Measurements from ENCODE around the gene CPSF4L. TPM values are rescaled to one million over a fixed set of nuclear protein-coding genes. Genes with fewer than 3 reads are reported as not detected.

CPSF4L gene
- total RNA-seq, 1 donor from 2014 or later = not detected

- peaks cover 24% of the 10 kb centered on the region for H3K4me1 Mint-ChIP-seq (ENCODE audit: low read depth, unreplicated experiment)
- TF ChIP-seq, protein P1, sequence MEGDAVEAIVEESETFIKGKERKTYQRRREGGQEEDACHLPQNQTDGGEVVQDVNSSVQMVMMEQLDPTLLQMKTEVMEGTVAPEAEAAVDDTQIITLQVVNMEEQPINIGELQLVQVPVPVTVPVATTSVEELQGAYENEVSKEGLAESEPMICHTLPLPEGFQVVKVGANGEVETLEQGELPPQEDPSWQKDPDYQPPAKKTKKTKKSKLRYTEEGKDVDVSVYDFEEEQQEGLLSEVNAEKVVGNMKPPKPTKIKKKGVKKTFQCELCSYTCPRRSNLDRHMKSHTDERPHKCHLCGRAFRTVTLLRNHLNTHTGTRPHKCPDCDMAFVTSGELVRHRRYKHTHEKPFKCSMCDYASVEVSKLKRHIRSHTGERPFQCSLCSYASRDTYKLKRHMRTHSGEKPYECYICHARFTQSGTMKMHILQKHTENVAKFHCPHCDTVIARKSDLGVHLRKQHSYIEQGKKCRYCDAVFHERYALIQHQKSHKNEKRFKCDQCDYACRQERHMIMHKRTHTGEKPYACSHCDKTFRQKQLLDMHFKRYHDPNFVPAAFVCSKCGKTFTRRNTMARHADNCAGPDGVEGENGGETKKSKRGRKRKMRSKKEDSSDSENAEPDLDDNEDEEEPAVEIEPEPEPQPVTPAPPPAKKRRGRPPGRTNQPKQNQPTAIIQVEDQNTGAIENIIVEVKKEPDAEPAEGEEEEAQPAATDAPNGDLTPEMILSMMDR (IDR thresholded peaks at IDR 0.05; ENCODE audit: insufficient read depth, low read depth, low read length) = no peak
- no peak for TF ChIP-seq EZH2 (IDR thresholded peaks at IDR 0.05; ENCODE audit: insufficient read depth, low read length)
- Histone ChIP-seq H3K4me2 (ENCODE audit: low read length) (no peak overlapping the region), H3K27me3 (ENCODE audit: insufficient read depth, low read length) (no peaks in the 10 kb centered on the region), H3K4me3 (ENCODE audit: insufficient read depth, low read depth, low read length) (no peak overlapping the region), H3K27ac (ENCODE audit: low read depth, low read length) (no peak overlapping the region), H3K9me3 (ENCODE audit: insufficient read depth, low read depth, low read length) (no peaks in the 10 kb centered on the region), H3K4me1 (ENCODE audit: insufficient read depth, low read length) (peaks cover 17% of the 10 kb centered on the region), H3K9ac (ENCODE audit: low read length) (no peak overlapping the region), H3K36me3 (ENCODE audit: insufficient read depth, low read length) (peaks cover 2% of the 10 kb centered on the region), H4K20me1 (ENCODE audit: insufficient read depth, low read length) (peaks cover 48% of the 10 kb centered on the region), H3K79me2 (ENCODE audit: insufficient read depth, low read length) (peaks cover 33% of the 10 kb centered on the region), H2AFZ (ENCODE audit: low read depth, low read length) (no peak overlapping the region)
- peaks cover 6% of the 10 kb centered on the region for H3K36me3 Mint-ChIP-seq (ENCODE audit: low read depth, unreplicated experiment)
- peaks cover 5% of the 10 kb centered on the region for H3K27me3 Mint-ChIP-seq (ENCODE audit: low read depth, unreplicated experiment)
- no peaks in the 10 kb centered on the region for H3K9me3 Mint-ChIP-seq (ENCODE audit: unreplicated experiment)
- DNase-seq (ENCODE audit: low read depth) (no peak), FAIRE-seq (no peak)
- H3K4me3 Mint-ChIP-seq (ENCODE audit: unreplicated experiment) = no peak overlapping the region
- peak overlapping the region; percentile 12 for H3K27ac Mint-ChIP-seq (ENCODE audit: unreplicated experiment)
Observed at GRCh38 chr17:73283250-73283649, 21.6 kb upstream of the CPSF4L start.

DNA sequence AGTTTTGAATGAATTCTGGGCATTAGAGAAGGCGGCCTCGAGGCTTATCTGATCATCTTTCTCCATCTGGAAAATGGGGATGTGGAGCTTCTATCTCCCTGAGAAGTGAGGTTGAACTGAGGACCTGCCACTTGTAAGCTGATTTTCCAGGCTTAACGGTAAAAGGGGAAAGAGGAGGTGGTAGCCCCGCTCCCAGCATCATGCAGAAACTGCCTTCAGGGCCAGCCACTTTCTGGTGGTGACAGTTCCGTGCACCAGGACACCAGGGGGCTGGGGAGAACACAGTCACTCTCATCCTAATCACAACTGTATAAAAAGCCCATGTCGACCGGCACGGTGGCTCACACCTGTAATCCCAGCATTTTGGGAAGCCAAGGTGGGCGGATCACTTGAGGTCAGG, 20.9 kb upstream of the CPSF4L start:
- no peak for FAIRE-seq
- Mint-ChIP-seq H3K27me3 (ENCODE audit: low read depth, unreplicated experiment) (peaks cover 7% of the 10 kb centered on the region), H3K4me1 (ENCODE audit: low read depth, unreplicated experiment) (peaks cover 25% of the 10 kb centered on the region), H3K4me3 (ENCODE audit: unreplicated experiment) (no peak overlapping the region), H3K9me3 (ENCODE audit: unreplicated experiment) (no peaks in the 10 kb centered on the region), H3K27ac (ENCODE audit: unreplicated experiment) (no peak overlapping the region), H3K36me3 (ENCODE audit: low read depth, unreplicated experiment) (peaks cover 3% of the 10 kb centered on the region)
- Histone ChIP-seq H3K79me2 (ENCODE audit: insufficient read depth, low read length) (peaks cover 27% of the 10 kb centered on the region), H3K36me3 (ENCODE audit: insufficient read depth, low read length) (peaks cover 2% of the 10 kb centered on the region), H3K4me3 (ENCODE audit: insufficient read depth, low read depth, low read length) (no peak overlapping the region), H3K9me3 (ENCODE audit: insufficient read depth, low read depth, low read length) (no peaks in the 10 kb centered on the region), H3K27ac (ENCODE audit: low read depth, low read length) (no peak overlapping the region), H3K4me1 (ENCODE audit: insufficient read depth, low read length) (peaks cover 17% of the 10 kb centered on the region), H3K27me3 (ENCODE audit: insufficient read depth, low read length) (no peaks in the 10 kb centered on the region), H4K20me1 (ENCODE audit: insufficient read depth, low read length) (peaks cover 42% of the 10 kb centered on the region), H3K4me2 (ENCODE audit: low read length) (no peak overlapping the region), H3K9ac (ENCODE audit: low read length) (no peak overlapping the region), H2AFZ (ENCODE audit: low read depth, low read length) (no peak overlapping the region)
- no peak for DNase-seq (ENCODE audit: low read depth)
- TF ChIP-seq, protein P1 (IDR thresholded peaks at IDR 0.05; ENCODE audit: insufficient read depth, low read depth, low read length) = no peak

GRCh38 chr17:73281928-73282327, 20.2 kb upstream of the CPSF4L start:
- no peaks in the 10 kb centered on the region for H3K9me3 ChIP-seq (ENCODE audit: insufficient read depth, low read depth, low read length)
- H3K9me3 Mint-ChIP-seq (ENCODE audit: unreplicated experiment) = no peaks in the 10 kb centered on the region
- H3K36me3 ChIP-seq (ENCODE audit: insufficient read depth, low read length) = peaks cover 2% of the 10 kb centered on the region
- H3K4me1 Mint-ChIP-seq (ENCODE audit: low read depth, unreplicated experiment) = peaks cover 24% of the 10 kb centered on the region
- H3K27me3 ChIP-seq (ENCODE audit: insufficient read depth, low read length) = no peaks in the 10 kb centered on the region
- no peak for DNase-seq (ENCODE audit: low read depth)
- H3K27me3 Mint-ChIP-seq (ENCODE audit: low read depth, unreplicated experiment) = peaks cover 7% of the 10 kb centered on the region
- H3K4me3 ChIP-seq (ENCODE audit: insufficient read depth, low read depth, low read length) = no peak overlapping the region
- H3K4me2 ChIP-seq (ENCODE audit: low read length) = no peak overlapping the region
- no peak for FAIRE-seq
- peaks cover 10% of the 10 kb centered on the region for H3K4me1 ChIP-seq (ENCODE audit: insufficient read depth, low read length)
- peaks cover 35% of the 10 kb centered on the region for H4K20me1 ChIP-seq (ENCODE audit: insufficient read depth, low read length)
- no peak overlapping the region for H3K27ac Mint-ChIP-seq (ENCODE audit: unreplicated experiment)
- no peak for TF ChIP-seq EZH2 (IDR thresholded peaks at IDR 0.05; ENCODE audit: insufficient read depth, low read length)
- TF ChIP-seq, protein P1 (IDR thresholded peaks at IDR 0.05; ENCODE audit: insufficient read depth, low read depth, low read length) = no peak
- no peak overlapping the region for H3K27ac ChIP-seq (ENCODE audit: low read depth, low read length)
- H3K79me2 ChIP-seq (ENCODE audit: insufficient read depth, low read length) = peaks cover 20% of the 10 kb centered on the region
- no peak overlapping the region for H3K9ac ChIP-seq (ENCODE audit: low read length)
- peaks cover 3% of the 10 kb centered on the region for H3K36me3 Mint-ChIP-seq (ENCODE audit: low read depth, unreplicated experiment)
- no peak overlapping the region for H2AFZ ChIP-seq (ENCODE audit: low read depth, low read length)
- H3K4me3 Mint-ChIP-seq (ENCODE audit: unreplicated experiment) = no peak overlapping the region

Data from astrocyte (in vitro differentiated cells and primary cell).